Subcutaneous adipose tissue (tissue), 4 donors: Measurements from ENCODE around the gene COLEC11. TPM values are rescaled to one million over a fixed set of nuclear protein-coding genes. Genes with fewer than 3 reads are reported as not detected.

Source experiments
- CTCF ChIP-seq: fragments of 450-650 bp; IDR thresholded peaks from one replicate; pipeline ENCODE4 v1.5.1; 2016; ENCODE audit warnings: low read depth, mild to moderate bottlenecking, control low read depth, antibody characterized with exemption, moderate library complexity
- total RNA-seq, 4 donors: library from RNA; depleted of rRNA; stranded (reverse); fragments of >200 nt; gene quantifications; one replicate each; pipeline ENCODE4 v1.1.0, GENCODE V29; 2016

COLEC11 gene
- total RNA-seq, 4 donors from 2014 or later = 1.1 to 9.8 (median 2.3) TPM

- no peak for TF ChIP-seq CTCF
These were observed 2.0 kb downstream of the COLEC11 start for GRCh38 chr2:3596901-3597417.

GRCh38 chr2:3597567-3597966 lies 2.7 kb downstream of the COLEC11 start:
- TF ChIP-seq CTCF = no peak

- no peak for TF ChIP-seq CTCF
These were observed 3.4 kb downstream of the COLEC11 start for GRCh38 chr2:3598197-3598910.

- no peak for TF ChIP-seq CTCF
These were observed 4.3 kb downstream of the COLEC11 start for GRCh38 chr2:3598912-3599854.

- no peak for TF ChIP-seq CTCF
These were observed 5.4 kb downstream of the COLEC11 start for GRCh38 chr2:3600256-3600855.

GRCh38 chr2:3601561-3602271 lies 6.8 kb downstream of the COLEC11 start:
- no peak for TF ChIP-seq CTCF
